GM23248 (cell line): ENCODE results near the gene EFHB.

Experiments
- EZH2 ChIP-seq: fragments of 200-600 bp; sonication (generic); IDR thresholded peaks from 2 replicates; pipeline ENCODE4 v1.6.1; 2018; ENCODE audit warnings: antibody characterized with exemption, mild to moderate bottlenecking; ENCODE audit not compliant: insufficient read depth, poor library complexity, severe bottlenecking
- EZH2phosphoT487 ChIP-seq: fragments of 200-600 bp; sonication (generic); IDR thresholded peaks from 2 replicates; pipeline ENCODE4 v1.6.1; 2018; ENCODE audit warnings: antibody characterized with exemption, moderate library complexity, mild to moderate bottlenecking, low read depth; ENCODE audit not compliant: insufficient read depth

GRCh38 chr3:19938295-19938627 is 4.2 kb upstream of the EFHB start:
- TF ChIP-seq EZH2 = no peak
- TF ChIP-seq EZH2phosphoT487 = no peak
